GM23338 (cell line): Measurements from ENCODE around the gene IRF5.

ENCODE experiments used
- CREB1 ChIP-seq: fragments of 250-450 bp; sonication (Bioruptor Pico); IDR thresholded peaks from 2 replicates; pipeline ENCODE4 v1.5.0; 2020; ENCODE audit warnings: low read depth, mild to moderate bottlenecking, moderate library complexity
- CTCF ChIP-seq, 2 experiments: fragments of 200-600 bp in 1 of 2; sonication (generic) in 1 of 2; conservative IDR thresholded peaks; 2 replicates each; pipeline versions ENCODE4 v1.5.1 to v1.6.1; 2016 to 2017; ENCODE audit warnings: antibody characterized with exemption in 2 of 2, low read depth in 2 of 2, mild to moderate bottlenecking in 2 of 2, moderate library complexity in 1 of 2
- EZH2 ChIP-seq: fragments of 200-600 bp; sonication (generic); IDR thresholded peaks from one replicate; pipeline ENCODE4 v1.8.0; 2017; ENCODE audit warnings: antibody characterized with exemption, mild to moderate bottlenecking, low read depth; ENCODE audit not compliant: unreplicated experiment
- EZH2phosphoT487 ChIP-seq: fragments of 200-600 bp; sonication (generic); IDR thresholded peaks from one replicate; pipeline ENCODE4 v1.8.1; 2018; ENCODE audit warnings: antibody characterized with exemption; ENCODE audit not compliant: unreplicated experiment
- JUNB ChIP-seq: IDR thresholded peaks from one replicate; pipeline ENCODE4 v1.6.1; 2016; ENCODE audit warnings: antibody characterized with exemption; ENCODE audit not compliant: unreplicated experiment
- NANOG ChIP-seq: IDR thresholded peaks from 2 replicates; pipeline ENCODE4 v1.6.1; 2016; ENCODE audit warnings: antibody characterized with exemption, borderline replicate concordance
- POLR2AphosphoS5 ChIP-seq: IDR thresholded peaks from 2 replicates; pipeline ENCODE4 v1.6.1; 2016; ENCODE audit warnings: antibody characterized with exemption, low read depth
- REST ChIP-seq: IDR thresholded peaks from one replicate; pipeline ENCODE4 v1.6.1; 2018; ENCODE audit warnings: antibody characterized with exemption; ENCODE audit not compliant: unreplicated experiment
- ZNF462 ChIP-seq: fragments of 250-450 bp; sonication (Bioruptor Pico); IDR thresholded peaks from 2 replicates; pipeline ENCODE4 v1.5.0; 2020; ENCODE audit warnings: mild to moderate bottlenecking, moderate library complexity

- TF ChIP-seq EZH2 (no peak), CTCF (conservative IDR thresholded peaks at IDR 0.05; ENCODE audit: low read depth in 2 of 2) (no peak), EZH2phosphoT487 (no peak), POLR2AphosphoS5 (no peak), NANOG (no peak), JUNB (no peak), REST (no peak), ZNF462 (no peak), CREB1 (CRISPR knock-in tag) (no peak)
Measured at GRCh38 chr7:128997181-128997580, 59.5 kb downstream of the IRF5 start.
